ENCODE results near the gene CES3.

GRCh38 chr16:66946974-66947301, 14.1 kb upstream of the CES3 start:
- TF ChIP-seq CTCF (IDR thresholded peaks at IDR 0.05) (no peak), POLR2A (IDR thresholded peaks at IDR 0.05) (no peak)
